Tibial artery (tissue), 4 donors: Measurements from ENCODE around the gene CAMK2N1.
A peak's percentile ranks its signal among the peaks of the same experiment; 100 is the strongest.
"Not testable (repeated sequence)": the region's sequence is repeated elsewhere in the genome, so short reads cannot be mapped to it uniquely, and the experiment has no call there.

Source experiments
- DNase-seq, 2 donors: peaks; one replicate each; pipeline ENCODE4 v3.0.0-alpha.2; 2019
- H3K27ac ChIP-seq, 2 donors: fragments of 200-600 bp; sonication (generic) in 1 of 2; 1 replicate in 1 of 2; 2 replicates in 1 of 2; pipeline ENCODE4 v1.5.1; 2018 to 2019; ENCODE audit warnings: mild to moderate bottlenecking in 1 of 2
- H3K27me3 ChIP-seq, 2 donors: fragments of 200-600 bp; sonication (generic) in 1 of 2; one replicate each; pipeline versions ENCODE4 v1.5.1 to v1.6.0; 2016 to 2019
- H3K36me3 ChIP-seq, 3 donors: fragments of 200-600 bp; sonication (generic) in 2 of 3; one replicate each; pipeline ENCODE4 v1.5.1; 2016 to 2019; ENCODE audit warnings: mild to moderate bottlenecking in 2 of 3
- H3K4me1 ChIP-seq, 4 donors: fragments of 200-600 bp; sonication (generic) in 2 of 4; 1 replicate in 3 of 4; 2 replicates in 1 of 4; pipeline ENCODE4 v1.5.1; 2016 to 2019
- H3K4me3 ChIP-seq, 2 donors: fragments of 200-600 bp; sonication (generic) in 1 of 2; 1 replicate in 1 of 2; 2 replicates in 1 of 2; pipeline ENCODE4 v1.5.1; 2018 to 2019; ENCODE audit warnings: mild to moderate bottlenecking in 2 of 2
- H3K9me3 ChIP-seq, 3 donors: fragments of 200-600 bp; sonication (generic) in 1 of 3; one replicate each; pipeline ENCODE4 v1.5.1; 2016 to 2019
- CTCF ChIP-seq, 2 experiments: fragments of 200-600 bp in 1 of 2; fragments of 450-650 bp in 1 of 2; IDR thresholded peaks; one replicate each; pipeline ENCODE4 v1.5.1; 2017 to 2019; ENCODE audit warnings: antibody characterized with exemption in 2 of 2, mild to moderate bottlenecking in 1 of 2, moderate library complexity in 1 of 2
- intact Hi-C: fragments of 100-400 bp; cut with DNase I; formaldehyde crosslinking; loops from one replicate; pipeline ENCODE4 v1.15.0; 2023; ENCODE audit warnings: low total_unique reads

Gene CAMK2N1

GRCh38 chr1:20499718-20500117 is 13.7 kb upstream of the CAMK2N1 start:
- Histone ChIP-seq H3K27ac (no peak overlapping the region), H3K4me1 (peaks cover 0 to 5% (median 2%) of the 10 kb centered on the region in 4 donors), H3K4me3 (no peak overlapping the region), H3K27me3 (no peaks in the 10 kb centered on the region), H3K36me3 (peaks cover 36 to 68% (median 66%) of the 10 kb centered on the region in 3 donors), H3K9me3 (no peaks in the 10 kb centered on the region)
- no peak for TF ChIP-seq CTCF (IDR thresholded peaks at IDR 0.05)
- intact Hi-C loops, result loop anchor here (5.0 kb wide), 1 partner anchor 287 kb away; no protein-coding TSS in a partner anchor
- DNase-seq, result peak in 1 of 2 donors; percentile 49

GRCh38 chr1:20499105-20499504 is 13.1 kb upstream of the CAMK2N1 start:
- no peaks in the 10 kb centered on the region for H3K27me3 ChIP-seq
- H3K4me3 ChIP-seq, result no peak overlapping the region
- intact Hi-C loops, result loop anchor here (5.0 kb wide), 1 partner anchor 287 kb away; no protein-coding TSS in a partner anchor
- H3K9me3 ChIP-seq, result no peaks in the 10 kb centered on the region
- H3K4me1 ChIP-seq, result peaks cover 0 to 2% (median 0%) of the 10 kb centered on the region in 4 donors
- no peak for TF ChIP-seq CTCF (IDR thresholded peaks at IDR 0.05)
- peaks cover 36 to 63% (median 60%) of the 10 kb centered on the region in 3 donors for H3K36me3 ChIP-seq
- DNase-seq, result peak in 1 of 2 donors; percentile 49
- H3K27ac ChIP-seq, result no peak overlapping the region

- intact Hi-C loops, result loop anchor here (5.0 kb wide), 1 partner anchor 286 kb away; no protein-coding TSS in a partner anchor
These were observed 12.1 kb upstream of the CAMK2N1 start for GRCh38 chr1:20498116-20498515.

GRCh38 chr1:20497506-20497905 is 11.5 kb upstream of the CAMK2N1 start:
- intact Hi-C loops, result loop anchor here (5.0 kb wide), 1 partner anchor 285 kb away; no protein-coding TSS in a partner anchor
- Histone ChIP-seq H3K27ac (no peak overlapping the region), H3K27me3 (no peaks in the 10 kb centered on the region), H3K36me3 (peaks cover 31 to 57% (median 48%) of the 10 kb centered on the region in 3 donors), H3K4me1 (peaks cover 0 to 8% (median 0%) of the 10 kb centered on the region in 4 donors), H3K9me3 (no peaks in the 10 kb centered on the region), H3K4me3 (no peak overlapping the region)
- peak in 1 of 2 donors; percentile 15 for DNase-seq
- no peak for TF ChIP-seq CTCF (IDR thresholded peaks at IDR 0.05)

More at GRCh38 chr1:20498116-20498515, 12.1 kb upstream of the CAMK2N1 start:
- Histone ChIP-seq H3K27ac (no peak overlapping the region), H3K36me3 (peaks cover 36 to 63% (median 54%) of the 10 kb centered on the region in 3 donors), H3K4me3 (no peak overlapping the region), H3K9me3 (no peaks in the 10 kb centered on the region), H3K4me1 (peaks cover 0 to 8% (median 0%) of the 10 kb centered on the region in 4 donors), H3K27me3 (no peaks in the 10 kb centered on the region)
- peak in 1 of 2 donors; percentile 11 for DNase-seq
- TF ChIP-seq CTCF (IDR thresholded peaks at IDR 0.05), result no peak

- H3K27me3 ChIP-seq, H3K27ac ChIP-seq, H3K4me1 ChIP-seq, H3K4me3 ChIP-seq, H3K9me3 ChIP-seq: not testable (repeated sequence)
- DNase-seq, result peak in 1 of 2 donors; percentile 34
- peaks cover 30 to 51% (median 42%) of the 10 kb centered on the region in 3 donors for H3K36me3 ChIP-seq
- intact Hi-C loops, result loop anchor here (5.0 kb wide), 1 partner anchor 285 kb away; no protein-coding TSS in a partner anchor
These were observed 10.8 kb upstream of the CAMK2N1 start for GRCh38 chr1:20496725-20497383.

- DNase-seq, result peak in 1 of 2 donors; percentile 16
- TF ChIP-seq CTCF (IDR thresholded peaks at IDR 0.05), result no peak
- intact Hi-C loops, result loop anchor here (5.0 kb wide), 1 partner anchor 284 kb away; no protein-coding TSS in a partner anchor
- H3K36me3 ChIP-seq, result peaks cover 24 to 45% (median 36%) of the 10 kb centered on the region in 3 donors
- peaks cover 0 to 8% (median 0%) of the 10 kb centered on the region in 4 donors for H3K4me1 ChIP-seq
- no peak overlapping the region for H3K27ac ChIP-seq
- H3K4me3 ChIP-seq, result no peak overlapping the region
- H3K27me3 ChIP-seq, result no peaks in the 10 kb centered on the region
- H3K9me3 ChIP-seq, result no peaks in the 10 kb centered on the region
These were observed 10.2 kb upstream of the CAMK2N1 start for GRCh38 chr1:20496241-20496661.
